Left ventricle myocardium inferior (tissue), 1 donor: Measurements from ENCODE around the gene CNGA3. TPM values are rescaled to one million over a fixed set of nuclear protein-coding genes. Genes with fewer than 3 reads are reported as not detected.

ENCODE experiments used
- DNase-seq: peaks from one replicate; pipeline ENCODE4 v3.0.0-alpha.2; 2020
- H3K27ac ChIP-seq: fragments of 200-600 bp; replicated peaks from 2 replicates; pipeline ENCODE4 v1.8.0; 2021
- H3K27me3 ChIP-seq: fragments of 200-600 bp; 2 replicates; pipeline ENCODE4 v1.8.0; 2021; ENCODE audit warnings: low read depth
- H3K36me3 ChIP-seq: fragments of 200-600 bp; 2 replicates; pipeline ENCODE4 v1.8.0; 2021
- H3K4me1 ChIP-seq: fragments of 200-600 bp; 2 replicates; pipeline ENCODE4 v1.8.0; 2021
- H3K4me3 ChIP-seq: fragments of 200-600 bp; 2 replicates; pipeline ENCODE4 v1.8.0; 2021; ENCODE audit warnings: mild to moderate bottlenecking, moderate library complexity
- H3K9me3 ChIP-seq: fragments of 200-600 bp; replicated peaks from 2 replicates; pipeline ENCODE4 v1.8.0; 2021
- intact Hi-C: fragments of 100-400 bp; cut with micrococcal nuclease; formaldehyde crosslinking; loops from one replicate; pipeline ENCODE4 v1.11.0; 2022
- total RNA-seq: library from RNA; stranded (reverse); fragmentation: NEBNext Ultra II Directional; extraction: Animal tissue kit (Norgen Biotek cat#: 25700); gene quantifications from one replicate; pipeline ENCODE4 v1.2.1, GENCODE V29; 2021
- TF ChIP-seq, protein P1 (sequence below): fragments of 200-600 bp; IDR thresholded peaks from 2 replicates; pipeline ENCODE4 v1.8.0; 2021; ENCODE audit warnings: antibody characterized with exemption, mild to moderate bottlenecking, borderline replicate concordance
- donor health status: DM: no; HTN: yes; CAD: no; lungs with severe emphysema.

CNGA3 gene
- total RNA-seq, 1 donor from 2014 or later, result not detected

DNA sequence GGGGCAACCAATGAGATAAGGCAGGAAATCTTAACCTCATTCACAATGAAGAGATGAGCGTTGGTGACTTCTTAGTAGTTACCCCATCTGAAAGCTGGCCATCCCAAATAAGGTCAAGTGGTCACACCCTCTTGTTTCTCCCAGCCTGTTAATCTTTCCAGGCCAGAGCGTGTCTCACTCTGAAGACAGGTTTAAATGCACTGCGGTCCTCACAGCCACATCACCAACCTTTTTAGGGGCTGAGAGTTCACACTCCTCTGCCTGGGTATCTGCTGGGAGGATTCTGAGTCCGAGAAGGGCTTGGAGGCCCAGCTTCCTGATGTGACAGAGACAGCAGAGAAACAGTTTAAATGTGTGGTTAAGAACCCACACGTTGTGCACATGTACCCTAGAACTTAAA lies 13.3 kb upstream of the CNGA3 start:
- Histone ChIP-seq H3K4me1 (no peaks in the 10 kb centered on the region), H3K36me3 (no peaks in the 10 kb centered on the region), H3K27me3 (peaks cover 37% of the 10 kb centered on the region), H3K27ac (no peak overlapping the region), H3K9me3 (peaks cover 8% of the 10 kb centered on the region), H3K4me3 (no peak overlapping the region)
- TF ChIP-seq, protein P1, sequence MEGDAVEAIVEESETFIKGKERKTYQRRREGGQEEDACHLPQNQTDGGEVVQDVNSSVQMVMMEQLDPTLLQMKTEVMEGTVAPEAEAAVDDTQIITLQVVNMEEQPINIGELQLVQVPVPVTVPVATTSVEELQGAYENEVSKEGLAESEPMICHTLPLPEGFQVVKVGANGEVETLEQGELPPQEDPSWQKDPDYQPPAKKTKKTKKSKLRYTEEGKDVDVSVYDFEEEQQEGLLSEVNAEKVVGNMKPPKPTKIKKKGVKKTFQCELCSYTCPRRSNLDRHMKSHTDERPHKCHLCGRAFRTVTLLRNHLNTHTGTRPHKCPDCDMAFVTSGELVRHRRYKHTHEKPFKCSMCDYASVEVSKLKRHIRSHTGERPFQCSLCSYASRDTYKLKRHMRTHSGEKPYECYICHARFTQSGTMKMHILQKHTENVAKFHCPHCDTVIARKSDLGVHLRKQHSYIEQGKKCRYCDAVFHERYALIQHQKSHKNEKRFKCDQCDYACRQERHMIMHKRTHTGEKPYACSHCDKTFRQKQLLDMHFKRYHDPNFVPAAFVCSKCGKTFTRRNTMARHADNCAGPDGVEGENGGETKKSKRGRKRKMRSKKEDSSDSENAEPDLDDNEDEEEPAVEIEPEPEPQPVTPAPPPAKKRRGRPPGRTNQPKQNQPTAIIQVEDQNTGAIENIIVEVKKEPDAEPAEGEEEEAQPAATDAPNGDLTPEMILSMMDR, result no peak
- no peak for DNase-seq
- intact Hi-C loops, result no loop called here

DNA sequence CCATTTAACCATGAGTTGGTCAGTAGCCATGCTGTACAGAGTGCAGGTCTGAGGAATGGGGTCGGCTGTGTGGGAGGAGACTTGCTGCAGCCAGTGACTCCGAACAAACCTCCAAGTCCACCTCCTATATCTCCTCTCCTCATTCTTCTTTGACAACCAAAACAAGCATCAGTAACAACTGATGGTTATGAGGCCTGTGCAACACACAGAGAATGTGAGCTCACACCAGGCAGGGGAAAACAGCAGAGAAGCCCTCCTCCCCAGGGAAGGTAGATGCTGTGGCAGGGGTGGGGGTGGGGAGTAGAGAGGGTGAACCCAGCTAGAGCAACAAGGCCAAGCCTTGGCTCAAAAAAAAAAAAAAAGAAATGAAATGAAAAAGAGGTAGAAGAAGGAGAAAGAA lies 12.3 kb upstream of the CNGA3 start:
- no peak overlapping the region for H3K27ac ChIP-seq
- H3K4me3 ChIP-seq, result no peak overlapping the region
- H3K36me3 ChIP-seq, result no peaks in the 10 kb centered on the region
- H3K27me3 ChIP-seq, result peaks cover 37% of the 10 kb centered on the region
- intact Hi-C loops, result no loop called here
- TF ChIP-seq, protein P1, result no peak
- H3K9me3 ChIP-seq, result peaks cover 10% of the 10 kb centered on the region
- no peak for DNase-seq
- no peaks in the 10 kb centered on the region for H3K4me1 ChIP-seq

DNA sequence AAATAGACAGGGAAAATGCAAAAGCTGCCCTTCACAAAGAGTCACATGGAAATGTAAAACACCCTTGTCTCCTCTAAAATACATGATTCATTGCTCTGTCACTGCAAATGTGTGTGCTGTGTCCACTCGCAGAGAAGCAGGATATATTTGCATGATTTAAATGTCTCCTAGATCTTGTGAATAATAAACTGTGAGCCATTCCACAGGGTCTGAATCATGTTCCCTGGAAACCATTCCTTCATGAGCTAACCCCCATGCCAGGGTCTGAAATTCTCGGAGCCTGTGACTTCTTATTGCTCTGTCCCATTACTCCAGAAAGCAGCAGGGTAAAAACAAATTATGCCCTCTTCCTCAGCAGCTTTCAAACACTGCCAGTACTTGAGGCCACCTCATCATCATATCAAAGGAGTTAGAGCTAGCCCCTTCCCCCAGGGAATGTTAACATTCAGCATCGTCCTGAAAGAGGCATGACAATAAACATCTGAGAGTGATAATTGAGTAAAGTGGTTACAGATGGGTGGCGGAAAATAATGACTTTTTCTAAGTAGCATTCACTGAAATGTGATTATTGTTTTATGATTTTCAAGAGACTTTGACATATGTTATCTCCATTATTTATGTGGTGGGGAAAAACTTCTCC lies 11.7 kb upstream of the CNGA3 start:
- no peak overlapping the region for H3K27ac ChIP-seq
- intact Hi-C loops, result no loop called here
- H3K4me3 ChIP-seq, result no peak overlapping the region
- no peaks in the 10 kb centered on the region for H3K36me3 ChIP-seq
- H3K4me1 ChIP-seq, result no peaks in the 10 kb centered on the region
- TF ChIP-seq, protein P1, result no peak
- no peak for DNase-seq
- H3K27me3 ChIP-seq, result peaks cover 43% of the 10 kb centered on the region
- H3K9me3 ChIP-seq, result peaks cover 10% of the 10 kb centered on the region

DNA sequence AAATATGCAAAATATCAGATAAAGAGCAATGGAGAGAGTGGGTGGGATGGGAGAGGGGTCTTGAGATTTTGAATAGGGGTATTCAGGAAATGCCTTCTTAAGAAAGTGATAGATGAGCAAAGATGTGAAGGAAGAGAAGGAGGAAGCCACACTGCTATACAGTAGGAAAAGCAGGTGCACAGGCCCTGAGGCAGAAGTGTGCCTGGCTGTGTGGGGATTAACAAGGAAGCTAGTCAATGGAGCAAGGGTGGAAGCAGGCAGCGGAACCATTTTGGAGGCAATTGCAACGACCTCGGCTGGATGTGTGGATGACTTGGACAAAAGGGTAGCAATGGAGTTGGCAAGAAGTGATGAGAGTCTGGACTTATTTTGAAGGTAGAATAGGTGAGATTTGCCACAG lies 11.0 kb upstream of the CNGA3 start:
- no peak for DNase-seq
- no peaks in the 10 kb centered on the region for H3K36me3 ChIP-seq
- TF ChIP-seq, protein P1, result no peak
- H3K4me1 ChIP-seq, result no peaks in the 10 kb centered on the region
- H3K4me3 ChIP-seq, result no peak overlapping the region
- H3K27ac ChIP-seq, result no peak overlapping the region
- H3K27me3 ChIP-seq, result peaks cover 49% of the 10 kb centered on the region
- peaks cover 10% of the 10 kb centered on the region for H3K9me3 ChIP-seq
- intact Hi-C loops, result no loop called here

DNA sequence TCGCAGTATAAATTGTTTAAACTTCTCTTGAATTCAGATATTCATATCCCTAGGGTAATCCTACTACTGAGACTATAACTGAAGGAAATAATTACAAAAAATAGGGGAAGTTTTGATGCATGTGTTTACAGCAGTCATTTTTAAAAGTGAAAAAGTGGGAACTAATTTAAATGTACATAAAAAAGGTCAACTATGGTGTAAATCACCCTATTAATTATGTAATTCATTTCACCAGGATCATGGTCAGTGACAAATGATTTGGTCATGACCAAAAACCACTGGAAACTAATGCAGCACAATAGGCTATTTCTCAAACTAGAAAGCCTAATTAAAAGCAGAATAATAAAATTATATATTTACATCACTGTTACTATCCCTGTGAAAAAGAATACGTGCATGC lies 5.0 kb upstream of the CNGA3 start:
- H3K27ac ChIP-seq, result no peak overlapping the region
- DNase-seq, result no peak
- peaks cover 10% of the 10 kb centered on the region for H3K9me3 ChIP-seq
- no peaks in the 10 kb centered on the region for H3K36me3 ChIP-seq
- H3K4me1 ChIP-seq, result peaks cover 2% of the 10 kb centered on the region
- intact Hi-C loops, result no loop called here
- H3K27me3 ChIP-seq, result peaks cover 65% of the 10 kb centered on the region
- TF ChIP-seq, protein P1, result no peak
- no peak overlapping the region for H3K4me3 ChIP-seq

DNA sequence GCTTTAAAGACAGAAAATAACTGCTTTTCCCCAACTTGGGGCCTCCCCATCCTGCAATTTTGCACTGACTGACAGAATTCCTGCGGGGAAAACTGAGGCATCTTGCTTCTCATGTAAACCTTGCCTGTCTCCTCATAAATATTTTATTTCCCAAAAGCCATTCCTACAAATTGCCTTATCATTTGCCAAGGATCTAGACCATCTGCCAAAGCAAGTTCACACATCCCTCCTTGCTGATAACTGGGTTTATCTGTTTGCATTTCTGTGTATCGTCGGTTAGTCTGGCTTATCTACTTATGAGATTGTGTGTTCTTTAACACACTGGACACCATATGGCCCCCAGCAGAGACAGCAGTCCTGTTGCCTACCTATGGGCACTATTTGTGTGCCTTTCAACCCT lies 3.0 kb upstream of the CNGA3 start:
- intact Hi-C loops, result no loop called here
- TF ChIP-seq, protein P1, result no peak
- DNase-seq, result no peak
- no peak overlapping the region for H3K27ac ChIP-seq
- no peaks in the 10 kb centered on the region for H3K36me3 ChIP-seq
- peaks cover 4% of the 10 kb centered on the region for H3K9me3 ChIP-seq
- no peak overlapping the region for H3K4me3 ChIP-seq
- peaks cover 14% of the 10 kb centered on the region for H3K4me1 ChIP-seq
- H3K27me3 ChIP-seq, result peaks cover 86% of the 10 kb centered on the region
